Cardiac muscle cell (in vitro differentiated cells and primary cell): ENCODE results near the gene ACOT8. TPM values are rescaled to one million over a fixed set of nuclear protein-coding genes. Genes with fewer than 3 reads are reported as not detected.
A peak's percentile ranks its signal among the peaks of the same experiment; 100 is the strongest.

Experiments
- DNase-seq, 2 donors: peaks; one replicate each; pipeline versions ENCODE4 v3.0.0 to v3.0.0-alpha.2; 2010 to 2017; ENCODE audit warnings: low read depth in 1 of 2, low spot score in 1 of 2
- H3K27ac ChIP-seq: fragments of 200-600 bp; sonication (generic); 2 replicates; pipeline ENCODE4 v1.5.1; 2016
- H3K27me3 ChIP-seq: fragments of 200-600 bp; sonication (generic); 2 replicates; pipeline ENCODE4 v1.6.0; 2016; ENCODE audit warnings: control low read depth
- H3K36me3 ChIP-seq: fragments of 200-600 bp; sonication (generic); 2 replicates; pipeline ENCODE4 v1.5.1; 2016; ENCODE audit warnings: control low read depth
- H3K4me1 ChIP-seq: fragments of 200-600 bp; sonication (generic); 2 replicates; pipeline ENCODE4 v1.8.1; 2017; ENCODE audit warnings: low read depth, mild to moderate bottlenecking, mixed run types
- H3K4me3 ChIP-seq: fragments of 200-600 bp; sonication (generic); 2 replicates; pipeline ENCODE4 v1.5.1; 2016; ENCODE audit warnings: mild to moderate bottlenecking
- H3K9me3 ChIP-seq: fragments of 200-600 bp; sonication (generic); 2 replicates; pipeline ENCODE4 v1.5.1; 2017; ENCODE audit warnings: low read depth, mild to moderate bottlenecking, control low read depth
- CTCF ChIP-seq: IDR thresholded peaks from 2 replicates; pipeline ENCODE4 v1.5.1; 2012; ENCODE audit warnings: low read depth, mild to moderate bottlenecking, low read length
- polyA plus RNA-seq: library from polyadenylated mRNA; unstranded; fragments of >200 nt; fragmentation: Nextera tagmentation; extraction: Ambion mirVana; gene quantifications from 2 replicates; pipeline ENCODE4 v1.2.1, GENCODE V29; 2016
- total RNA-seq: library from RNA; depleted of rRNA; stranded (reverse); fragments of >200 nt; gene quantifications from 2 replicates; pipeline ENCODE4 v1.2.3, GENCODE V29; 2016

ACOT8 gene
- total and polyA plus RNA-seq, 2 experiments from 2014 or later, result 55.9 to 64.9 TPM

DNA sequence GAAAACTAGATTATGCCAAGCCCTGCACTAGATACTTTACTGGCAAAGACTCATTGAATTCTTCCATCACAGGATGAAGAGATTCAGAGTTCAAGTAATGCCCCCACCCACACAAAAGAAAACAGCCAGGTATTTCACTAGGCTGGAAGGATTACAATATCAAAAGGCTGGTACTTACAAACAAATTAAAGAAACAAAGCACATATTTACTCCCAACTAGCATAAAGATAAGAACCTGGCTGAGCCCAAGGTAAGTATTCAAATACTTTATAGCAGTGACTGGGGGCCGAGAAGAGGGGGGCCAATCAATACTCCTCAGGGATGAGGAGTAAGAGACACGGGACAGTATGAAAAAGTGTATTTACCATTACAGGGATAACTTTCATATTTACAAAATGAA is 3.7 kb downstream of the ACOT8 start:
- peaks cover 21% of the 10 kb centered on the region for H3K4me1 ChIP-seq
- no peak for TF ChIP-seq CTCF
- peaks cover 3% of the 10 kb centered on the region for H3K36me3 ChIP-seq
- H3K9me3 ChIP-seq, result no peaks in the 10 kb centered on the region
- no peak overlapping the region for H3K4me3 ChIP-seq
- no peak overlapping the region for H3K27ac ChIP-seq
- DNase-seq, result no peak
- H3K27me3 ChIP-seq, result no peaks in the 10 kb centered on the region

GRCh38 chr20:45852326-45852725 is 4.9 kb downstream of the ACOT8 start:
- no peak for TF ChIP-seq CTCF
- Histone ChIP-seq H3K9me3 (no peaks in the 10 kb centered on the region), H3K36me3 (peaks cover 3% of the 10 kb centered on the region), H3K4me3 (no peak overlapping the region), H3K27ac (no peak overlapping the region), H3K4me1 (peaks cover 17% of the 10 kb centered on the region), H3K27me3 (no peaks in the 10 kb centered on the region)
- DNase-seq, result no peak

- Histone ChIP-seq H3K4me1 (peaks cover 15% of the 10 kb centered on the region), H3K36me3 (peaks cover 3% of the 10 kb centered on the region), H3K27me3 (no peaks in the 10 kb centered on the region), H3K27ac (peak overlapping the region; percentile 64), H3K4me3 (no peak overlapping the region), H3K9me3 (no peaks in the 10 kb centered on the region)
- no peak for TF ChIP-seq CTCF
- no peak for DNase-seq
Measured at GRCh38 chr20:45851501-45851900, 5.7 kb downstream of the ACOT8 start.

DNA sequence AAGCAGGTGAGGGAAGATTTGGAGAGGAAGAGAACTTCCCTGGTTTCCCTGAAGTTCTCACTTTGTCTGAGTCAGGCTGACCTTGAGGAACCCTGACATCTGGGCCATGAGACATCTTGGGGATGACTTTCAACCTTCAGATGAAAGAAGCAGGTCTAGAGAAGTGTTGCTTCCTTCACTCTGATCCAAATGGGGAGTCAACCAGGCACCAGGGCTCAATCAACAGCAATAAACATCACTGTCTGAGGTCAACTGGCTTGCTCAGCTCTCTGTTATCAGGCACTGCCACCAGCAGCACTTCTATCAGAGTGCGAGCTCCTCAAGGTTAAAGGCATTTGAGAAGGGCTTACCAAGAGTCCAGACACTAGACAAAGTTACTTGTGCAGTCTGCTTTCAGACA is 6.3 kb downstream of the ACOT8 start:
- peaks cover 8% of the 10 kb centered on the region for H3K36me3 ChIP-seq
- peak overlapping the region; percentile 64 for H3K27ac ChIP-seq
- peak in 1 of 2 donors; percentile 33 for DNase-seq
- H3K4me3 ChIP-seq, result no peak overlapping the region
- no peaks in the 10 kb centered on the region for H3K9me3 ChIP-seq
- H3K27me3 ChIP-seq, result no peaks in the 10 kb centered on the region
- no peak for TF ChIP-seq CTCF
- H3K4me1 ChIP-seq, result peaks cover 9% of the 10 kb centered on the region

GRCh38 chr20:45850238-45850637 is 7.0 kb downstream of the ACOT8 start:
- peak overlapping the region; percentile 64 for H3K27ac ChIP-seq
- peaks cover 8% of the 10 kb centered on the region for H3K36me3 ChIP-seq
- H3K27me3 ChIP-seq, result no peaks in the 10 kb centered on the region
- TF ChIP-seq CTCF, result no peak
- DNase-seq, result no peak
- no peak overlapping the region for H3K4me3 ChIP-seq
- H3K4me1 ChIP-seq, result peaks cover 9% of the 10 kb centered on the region
- H3K9me3 ChIP-seq, result no peaks in the 10 kb centered on the region

GRCh38 chr20:45848969-45849582 is 8.1 kb downstream of the ACOT8 start:
- H3K36me3 ChIP-seq, result peaks cover 9% of the 10 kb centered on the region
- H3K27me3 ChIP-seq, result no peaks in the 10 kb centered on the region
- H3K9me3 ChIP-seq, result no peaks in the 10 kb centered on the region
- H3K4me3 ChIP-seq, result no peak overlapping the region
- peaks cover 9% of the 10 kb centered on the region for H3K4me1 ChIP-seq
- no peak for TF ChIP-seq CTCF
- no peak for DNase-seq
- H3K27ac ChIP-seq, result no peak overlapping the region
